B cell (primary cell): Measurements from ENCODE around the gene PCGF3. TPM values are rescaled to one million over a fixed set of nuclear protein-coding genes. Genes with fewer than 3 reads are reported as not detected.

Source experiments
- ATAC-seq: fragments of 200-7000 bp; cut with Tn5 transposase; one replicate; pipeline ENCODE4 v1.10.0; 2021; ENCODE audit warnings: low read depth, mild to moderate bottlenecking, moderate number of reproducible peaks, moderate library complexity
- CTCF ChIA-PET: fragments of 350-600 bp; sonication (Branson Sonifier 250); formaldehyde crosslinking; loops from one replicate; lab custom pipeline; 2021; ENCODE audit warnings: antibody characterized with exemption, inconsistent platforms; lab: Charles Lee
- POLR2A ChIA-PET: fragments of 350-600 bp; sonication (Branson Sonifier 250); formaldehyde crosslinking; loops from one replicate; lab custom pipeline; 2021; ENCODE audit warnings: antibody characterized with exemption; lab: Charles Lee
- DNase-seq: peaks from one replicate; pipeline ENCODE4 v3.0.0; 2013
- H2AFZ ChIP-seq: 2 replicates; pipeline ENCODE4 v1.6.1; 2012; ENCODE audit warnings: mild to moderate bottlenecking, low read depth, low read length; ENCODE audit not compliant: insufficient read depth, poor library complexity, severe bottlenecking
- H3K27ac ChIP-seq, 2 donors: 1 replicate in 1 of 2; 2 replicates in 1 of 2; pipeline ENCODE4 v1.5.1; 2012 to 2013; ENCODE audit warnings: low read length in 2 of 2, mild to moderate bottlenecking in 2 of 2, moderate library complexity in 1 of 2
- H3K27me3 ChIP-seq, 4 experiments: fragments of 200-600 bp in 1 of 4; sonication (generic) in 1 of 4; replicated peaks in 1 of 4; 1 replicate in 2 of 4; 2 replicates in 2 of 4; pipeline versions ENCODE4 v1.6.1 to v1.7.0; 2013 to 2016; ENCODE audit warnings: low read length in 3 of 4, mild to moderate bottlenecking in 2 of 4, mixed read lengths in 1 of 4, moderate library complexity in 1 of 4; ENCODE audit not compliant: insufficient read depth in 4 of 4, control insufficient read depth in 3 of 4; ENCODE audit errors: control extremely low read depth in 1 of 4
- H3K36me3 ChIP-seq, 2 experiments: replicated peaks in 1 of 2; 1 replicate in 1 of 2; 2 replicates in 1 of 2; pipeline versions ENCODE4 v1.6.1 to v1.7.1; 2013; ENCODE audit warnings: low read length in 1 of 2; ENCODE audit not compliant: insufficient read depth in 2 of 2, control insufficient read depth in 1 of 2; ENCODE audit errors: control extremely low read depth in 1 of 2, extremely low read depth in 1 of 2
- H3K4me1 ChIP-seq, 2 donors: fragments of 200-600 bp in 1 of 2; sonication (generic) in 1 of 2; 1 replicate in 1 of 2; 2 replicates in 1 of 2; pipeline versions ENCODE4 v1.5.1 to v1.6.1; 2013 to 2017; ENCODE audit warnings: low read length in 2 of 2; ENCODE audit not compliant: control insufficient read depth in 2 of 2, insufficient read depth in 2 of 2
- H3K4me2 ChIP-seq: replicated peaks from 2 replicates; pipeline ENCODE3; 2012; ENCODE audit warnings: mild to moderate bottlenecking, low read depth, low read length; ENCODE audit not compliant: poor library complexity, severe bottlenecking
- H3K4me3 ChIP-seq, 5 experiments: fragments of 200-600 bp in 1 of 5; sonication (generic) in 1 of 5; 1 replicate in 3 of 5; 2 replicates in 2 of 5; pipeline versions ENCODE4 v1.5.1 to v1.7.0; 2011 to 2016; ENCODE audit warnings: low read length in 4 of 5, mild to moderate bottlenecking in 4 of 5, low read depth in 2 of 5, control low read depth in 1 of 5, moderate library complexity in 1 of 5; ENCODE audit not compliant: insufficient read depth in 1 of 5; ENCODE audit errors: control extremely low read depth in 1 of 5, extremely low read depth in 1 of 5
- H3K79me2 ChIP-seq: fragments of 200-600 bp; sonication (generic); one replicate; pipeline ENCODE4 v1.6.0; 2016; ENCODE audit warnings: low read length; ENCODE audit not compliant: control insufficient read depth, insufficient read depth
- H3K9ac ChIP-seq: fragments of 200-600 bp; sonication (generic); 2 replicates; pipeline ENCODE4 v1.6.1; 2017; ENCODE audit warnings: mild to moderate bottlenecking, low read length, moderate library complexity
- H3K9me3 ChIP-seq, 3 donors: one replicate each; pipeline versions ENCODE4 v1.6.1 to v1.7.1; 2013; ENCODE audit warnings: low read length in 2 of 3; ENCODE audit not compliant: control insufficient read depth in 2 of 3, insufficient read depth in 1 of 3; ENCODE audit errors: control extremely low read depth in 1 of 3
- H4K20me1 ChIP-seq: 2 replicates; pipeline ENCODE4 v1.6.0; 2012; ENCODE audit warnings: mild to moderate bottlenecking, low read length; ENCODE audit not compliant: insufficient read depth, control insufficient read depth, poor library complexity, severe bottlenecking
- H3K27ac Mint-ChIP-seq: one replicate; pipeline ENCODE4 v1.8.0; 2021; ENCODE audit warnings: mixed read lengths
- H3K27me3 Mint-ChIP-seq: one replicate; pipeline ENCODE4 v1.8.0; 2021; ENCODE audit warnings: mixed read lengths
- H3K4me1 Mint-ChIP-seq: one replicate; pipeline ENCODE4 v1.8.0; 2021; ENCODE audit warnings: mixed read lengths
- H3K4me3 Mint-ChIP-seq: one replicate; pipeline ENCODE4 v1.8.0; 2021; ENCODE audit warnings: mixed read lengths
- H3K9me3 Mint-ChIP-seq: one replicate; pipeline ENCODE4 v1.8.0; 2022; ENCODE audit warnings: mixed read lengths; ENCODE audit not compliant: insufficient read depth
- CTCF ChIP-seq: fragments of 200-600 bp; IDR thresholded peaks from one replicate; pipeline ENCODE4 v1.8.0; 2022; ENCODE audit warnings: antibody characterized with exemption, mild to moderate bottlenecking
- EZH2 ChIP-seq: IDR thresholded peaks from 2 replicates; pipeline ENCODE4 v1.6.1; 2012; ENCODE audit warnings: borderline replicate concordance, low read depth, mild to moderate bottlenecking, moderate library complexity, low read length; ENCODE audit not compliant: insufficient read depth, poor library complexity, severe bottlenecking
- WGBS: methylation state at CpG from one replicate; pipeline ENCODE4 v1.1.5; 2013; ENCODE audit warnings: missing lambda C conversion rate; ENCODE audit not compliant: insufficient coverage; 5-methylcytosine and 5-hydroxymethylcytosine counted together
- intact Hi-C: fragments of 100-400 bp; cut with micrococcal nuclease; formaldehyde crosslinking; loops from one replicate; pipeline ENCODE4 v1.10.0; 2022
- polyA plus RNA-seq: library from polyadenylated mRNA; depleted of rRNA; stranded (reverse); fragments of >200 nt; gene quantifications from 2 replicates; pipeline ENCODE4 v1.2.3, GENCODE V29; 2012
- total RNA-seq, 2 donors: library from RNA; stranded (reverse); fragments of 120-200 nt in 1 of 2; gene quantifications; 1 replicate in 1 of 2; 2 replicates in 1 of 2; pipeline versions ENCODE4 v1.2.3 to v1.2.4, GENCODE V29; 2013 to 2022

The PCGF3 gene
- total and polyA plus RNA-seq, 2 donors (not counting 1 experiment from before 2014, with no cell fraction given): 65.7 to 90.3 TPM

- peaks cover 22% of the 10 kb centered on the region for H3K79me2 ChIP-seq
- H3K9me3 ChIP-seq: peaks cover 0 to 3% (median 0%) of the 10 kb centered on the region in 3 donors
- no peaks in the 10 kb centered on the region for H3K27me3 Mint-ChIP-seq
- peaks cover 35% of the 10 kb centered on the region for H3K4me1 Mint-ChIP-seq
- ATAC-seq (no peak), DNase-seq (peak; percentile 23)
- H2AFZ ChIP-seq: no peak overlapping the region
- H4K20me1 ChIP-seq: peaks cover 4% of the 10 kb centered on the region
- WGBS: 51% methylated on average over 8 of the region's 8 CpGs
- peak overlapping the region; percentile 20 for H3K27ac Mint-ChIP-seq
- intact Hi-C loops: loop anchor here (10.0 kb wide), 1 partner anchor 608 kb away; the partner anchor contains the start of gene MAEA
- H3K4me3 Mint-ChIP-seq: peak overlapping the region; percentile 10
- CTCF ChIA-PET: no interaction called here
- H3K27me3 ChIP-seq: peaks cover 0 to 2% (median 0%) of the 10 kb centered on the region in 4 experiments
- POLR2A ChIA-PET: no interaction called here
- H3K4me1 ChIP-seq: peaks cover 38 to 50% of the 10 kb centered on the region in 2 donors
- H3K9ac ChIP-seq: no peak overlapping the region
- H3K27ac ChIP-seq: no peak overlapping the region
- H3K36me3 ChIP-seq: peaks cover 0 to 7% of the 10 kb centered on the region in 2 experiments
- no peak for TF ChIP-seq EZH2
- TF ChIP-seq CTCF: no peak
- H3K9me3 Mint-ChIP-seq: no peaks in the 10 kb centered on the region
- no peak overlapping the region for H3K4me3 ChIP-seq
- H3K4me2 ChIP-seq: peak overlapping the region; percentile 99
These were observed 28.8 kb upstream of the PCGF3 start for GRCh38 chr4:676871-677235.

- ATAC-seq (no peak), DNase-seq (peak; percentile 28)
- intact Hi-C loops: loop anchor here (10.0 kb wide), 1 partner anchor 607 kb away; the partner anchor contains the start of gene MAEA
- Histone ChIP-seq H3K79me2 (peaks cover 22% of the 10 kb centered on the region), H3K4me3 (no peak overlapping the region), H3K27me3 (peaks cover 0 to 2% (median 0%) of the 10 kb centered on the region in 4 experiments), H3K9ac (no peak overlapping the region), H3K4me2 (no peak overlapping the region), H3K27ac (no peak overlapping the region), H2AFZ (no peak overlapping the region), H3K4me1 (peaks cover 38 to 50% of the 10 kb centered on the region in 2 donors), H4K20me1 (peaks cover 4% of the 10 kb centered on the region), H3K9me3 (peaks cover 0 to 10% (median 0%) of the 10 kb centered on the region in 3 donors), H3K36me3 (no peaks in the 10 kb centered on the region)
- WGBS: 83% methylated on average over 25 of the region's 26 CpGs
- H3K9me3 Mint-ChIP-seq: no peaks in the 10 kb centered on the region
- H3K27ac Mint-ChIP-seq: peak overlapping the region; percentile 65
- H3K4me1 Mint-ChIP-seq: peaks cover 37% of the 10 kb centered on the region
- ChIA-PET CTCF (interaction anchor here (1.1 kb wide), 1 partner anchor 22 kb away, joined by 5 read pairs; no protein-coding TSS in a partner anchor), POLR2A (no interaction called here)
- H3K4me3 Mint-ChIP-seq: peak overlapping the region; percentile 44
- TF ChIP-seq EZH2 (no peak), CTCF (no peak)
- H3K27me3 Mint-ChIP-seq: no peaks in the 10 kb centered on the region
These were observed 28.0 kb upstream of the PCGF3 start for GRCh38 chr4:677431-678293.
